Natural killer cell treated with Interleukin-12 subunit alpha and Interleukin-12 subunit beta and Interleukin-15 and Interleukin-18, amount 100 ng/mL, for 72 hours (primary cell): ENCODE results near the gene IFIT3. TPM values are rescaled to one million over a fixed set of nuclear protein-coding genes. Genes with fewer than 3 reads are reported as not detected.
"Not testable (repeated sequence)": the region's sequence is repeated elsewhere in the genome, so short reads cannot be mapped to it uniquely, and the experiment has no call there.

Experiments
- ATAC-seq, 2 donors: fragments of 150-1000 bp; cut with Tn5 transposase in 1 of 2; sonication (Bioruptor Pico), chemical (Tn5 transposase) in 1 of 2; 2 replicates each; pipeline ENCODE4 v1.10.0; 2021
- DNase-seq: peaks from one replicate; pipeline ENCODE4 v3.0.0; 2022; ENCODE audit warnings: low spot score
- H3K27ac Mint-ChIP-seq, 2 donors: 1 replicate in 1 of 2; 2 replicates in 1 of 2; pipeline ENCODE4 v1.8.0; 2022; ENCODE audit warnings: mixed read lengths in 2 of 2, mild to moderate bottlenecking in 1 of 2, moderate library complexity in 1 of 2
- H3K27me3 Mint-ChIP-seq, 2 donors: 1 replicate in 1 of 2; 2 replicates in 1 of 2; pipeline ENCODE4 v1.8.0; 2022; ENCODE audit warnings: mixed read lengths in 2 of 2
- H3K36me3 Mint-ChIP-seq: one replicate; pipeline ENCODE4 v1.8.0; 2022; ENCODE audit warnings: mixed read lengths
- H3K4me1 Mint-ChIP-seq, 2 donors: 1 replicate in 1 of 2; 2 replicates in 1 of 2; pipeline ENCODE4 v1.8.0; 2022; ENCODE audit warnings: low read depth in 2 of 2, mixed read lengths in 2 of 2, mild to moderate bottlenecking in 1 of 2
- H3K4me3 Mint-ChIP-seq: one replicate; pipeline ENCODE4 v1.8.0; 2022; ENCODE audit warnings: mixed read lengths
- H3K9me3 Mint-ChIP-seq: 2 replicates; pipeline ENCODE4 v1.8.0; 2022; ENCODE audit warnings: mixed read lengths
- total RNA-seq, 2 donors: library from RNA; stranded (reverse); gene quantifications; one replicate each; pipeline ENCODE4 v1.2.3, GENCODE V29; 2022

The IFIT3 gene
- total RNA-seq, 2 donors from 2014 or later: 2.6 to 3.0 TPM

- Mint-ChIP-seq H3K27me3 (peaks cover 0 to 2% of the 10 kb centered on the region in 2 donors), H3K4me1 (peaks cover 18 to 24% of the 10 kb centered on the region in 2 donors), H3K36me3 (peaks cover 36% of the 10 kb centered on the region), H3K9me3 (no peaks in the 10 kb centered on the region), H3K4me3 (no peak overlapping the region), H3K27ac (no peak overlapping the region)
- ATAC-seq (peak in 1 of 2 donors; percentile 48), DNase-seq (no peak)
Observed at GRCh38 chr10:89307269-89307577, 20.6 kb upstream of the IFIT3 start.

- H3K4me3 Mint-ChIP-seq: no peak overlapping the region
- DNase-seq (no peak), ATAC-seq (no peak)
- H3K9me3 Mint-ChIP-seq: no peaks in the 10 kb centered on the region
- peaks cover 0 to 2% of the 10 kb centered on the region in 2 donors for H3K27me3 Mint-ChIP-seq
- peaks cover 36% of the 10 kb centered on the region for H3K36me3 Mint-ChIP-seq
- H3K4me1 Mint-ChIP-seq: peaks cover 9 to 15% of the 10 kb centered on the region in 2 donors
- no peak overlapping the region for H3K27ac Mint-ChIP-seq
Observed at GRCh38 chr10:89308266-89308665, 19.5 kb upstream of the IFIT3 start.

GRCh38 chr10:89308736-89309135 is 19.1 kb upstream of the IFIT3 start:
- Mint-ChIP-seq H3K4me3 (no peak overlapping the region), H3K27me3 (peaks cover 0 to 5% of the 10 kb centered on the region in 2 donors), H3K27ac (no peak overlapping the region), H3K4me1 (peaks cover 5 to 10% of the 10 kb centered on the region in 2 donors), H3K9me3 (no peaks in the 10 kb centered on the region), H3K36me3 (peaks cover 36% of the 10 kb centered on the region)
- ATAC-seq (no peak), DNase-seq (no peak)

GRCh38 chr10:89309156-89310055 is 18.4 kb upstream of the IFIT3 start:
- Mint-ChIP-seq H3K36me3 (peaks cover 36% of the 10 kb centered on the region), H3K27me3 (peaks cover 0 to 6% of the 10 kb centered on the region in 2 donors), H3K27ac (no peak overlapping the region), H3K9me3 (no peaks in the 10 kb centered on the region), H3K4me1 (peaks cover 0 to 4% of the 10 kb centered on the region in 2 donors), H3K4me3 (no peak overlapping the region)
- no peak for DNase-seq
- no peak for ATAC-seq

GRCh38 chr10:89310056-89310893 is 17.5 kb upstream of the IFIT3 start:
- Mint-ChIP-seq H3K4me1 (no peaks in the 10 kb centered on the region), H3K36me3 (peaks cover 27% of the 10 kb centered on the region), H3K27ac (no peak overlapping the region), H3K27me3 (peaks cover 0 to 6% of the 10 kb centered on the region in 2 donors), H3K4me3 (no peak overlapping the region), H3K9me3 (no peaks in the 10 kb centered on the region)
- DNase-seq (no peak), ATAC-seq (no peak)

GRCh38 chr10:89312973-89313372 is 14.8 kb upstream of the IFIT3 start:
- Mint-ChIP-seq H3K27me3 (peaks cover 13 to 14% of the 10 kb centered on the region in 2 donors), H3K36me3 (peaks cover 15% of the 10 kb centered on the region), H3K9me3 (peaks cover under 1% of the 10 kb centered on the region), H3K4me1 (no peaks in the 10 kb centered on the region), H3K27ac (no peak overlapping the region), H3K4me3 (no peak overlapping the region)
- ATAC-seq (no peak), DNase-seq (no peak)

- ATAC-seq (no peak), DNase-seq (no peak)
- H3K36me3 Mint-ChIP-seq: peaks cover 7% of the 10 kb centered on the region
- H3K9me3 Mint-ChIP-seq: peaks cover 2% of the 10 kb centered on the region
- no peaks in the 10 kb centered on the region for H3K4me1 Mint-ChIP-seq
- H3K27me3 Mint-ChIP-seq: peaks cover 25 to 27% of the 10 kb centered on the region in 2 donors
- no peak overlapping the region for H3K27ac Mint-ChIP-seq
- H3K4me3 Mint-ChIP-seq: no peak overlapping the region
Observed at GRCh38 chr10:89314676-89315075, 13.1 kb upstream of the IFIT3 start.

- H3K4me3 Mint-ChIP-seq, H3K9me3 Mint-ChIP-seq: not testable (repeated sequence)
Observed at GRCh38 chr10:89318047-89318446, 9.8 kb upstream of the IFIT3 start.

GRCh38 chr10:89325081-89325480 is 2.7 kb upstream of the IFIT3 start:
- not testable (repeated sequence) for ATAC-seq, H3K4me3 Mint-ChIP-seq, H3K27ac Mint-ChIP-seq, H3K9me3 Mint-ChIP-seq, DNase-seq, H3K36me3 Mint-ChIP-seq
- Mint-ChIP-seq H3K27me3 (peaks cover 15 to 16% of the 10 kb centered on the region in 2 donors), H3K4me1 (peaks cover 25 to 29% of the 10 kb centered on the region in 2 donors)

More at GRCh38 chr10:89318047-89318446, 9.8 kb upstream of the IFIT3 start:
- DNase-seq, H3K36me3 Mint-ChIP-seq, H3K27ac Mint-ChIP-seq, ATAC-seq, H3K4me1 Mint-ChIP-seq: not testable (repeated sequence)
- H3K27me3 Mint-ChIP-seq: peaks cover 25 to 30% of the 10 kb centered on the region in 2 donors

GRCh38 chr10:89325856-89326255 is 1.9 kb upstream of the IFIT3 start:
- H3K27me3 Mint-ChIP-seq: peaks cover 15 to 16% of the 10 kb centered on the region in 2 donors
- ATAC-seq, DNase-seq, H3K36me3 Mint-ChIP-seq, H3K9me3 Mint-ChIP-seq: not testable (repeated sequence)
- peak overlapping the region; percentile 28 to 70 for H3K27ac Mint-ChIP-seq
- peaks cover 32 to 37% of the 10 kb centered on the region in 2 donors for H3K4me1 Mint-ChIP-seq
- H3K4me3 Mint-ChIP-seq: peak overlapping the region; percentile 16

GRCh38 chr10:89329151-89329550 is 1.4 kb downstream of the IFIT3 start:
- Mint-ChIP-seq H3K4me3 (peak overlapping the region; percentile 84), H3K27ac (peak overlapping the region; percentile 69 to 70), H3K9me3 (peaks cover 3% of the 10 kb centered on the region), H3K27me3 (peaks cover 2 to 4% of the 10 kb centered on the region in 2 donors), H3K36me3 (no peaks in the 10 kb centered on the region), H3K4me1 (peaks cover 52 to 59% of the 10 kb centered on the region in 2 donors)
- ATAC-seq (no peak), DNase-seq (no peak)

GRCh38 chr10:89330014-89330413 is 2.2 kb downstream of the IFIT3 start:
- Mint-ChIP-seq H3K27ac (peak overlapping the region in 1 of 2 donors; percentile 69), H3K4me1 (peaks cover 55 to 63% of the 10 kb centered on the region in 2 donors), H3K4me3 (peak overlapping the region; percentile 84)
- not testable (repeated sequence) for H3K36me3 Mint-ChIP-seq, H3K27me3 Mint-ChIP-seq, H3K9me3 Mint-ChIP-seq, DNase-seq, ATAC-seq

- H3K9me3 Mint-ChIP-seq: no peaks in the 10 kb centered on the region
- H3K4me1 Mint-ChIP-seq: peaks cover 60 to 69% of the 10 kb centered on the region in 2 donors
- no peak for DNase-seq
- H3K4me3 Mint-ChIP-seq: peak overlapping the region; percentile 84
- H3K27ac Mint-ChIP-seq: peak overlapping the region in 1 of 2 donors; percentile 69
- H3K36me3 Mint-ChIP-seq: no peaks in the 10 kb centered on the region
- peaks cover 0 to 5% of the 10 kb centered on the region in 2 donors for H3K27me3 Mint-ChIP-seq
- ATAC-seq: no peak
Observed at GRCh38 chr10:89330537-89331212, 2.9 kb downstream of the IFIT3 start.
